Left renal cortex interstitium (tissue), 4 donors: ENCODE measurements around the gene ITGA11. TPM values are rescaled to one million over a fixed set of nuclear protein-coding genes. Genes with fewer than 3 reads are reported as not detected.
"Not testable (repeated sequence)": the region's sequence is repeated elsewhere in the genome, so short reads cannot be mapped to it uniquely, and the experiment has no call there.

Experiments
- DNase-seq, 4 donors: peaks; one replicate each; pipeline ENCODE4 v3.0.0-alpha.2; 2013; ENCODE audit warnings: low read depth in 4 of 4, low spot score in 2 of 4, missing footprints in 1 of 4
- polyA plus RNA-seq, 4 donors: library from polyadenylated mRNA; unstranded; fragments of 120-200 nt; gene quantifications; one replicate each; pipeline ENCODE4 v1.2.1, GENCODE V29; 2013; ENCODE audit not compliant: insufficient read length in 4 of 4

Gene ITGA11
- polyA plus RNA-seq, 4 donors, result 2.6 to 5.8 (median 4.1) TPM

- no peak for DNase-seq
Measured at GRCh38 chr15:68399096-68400065, 32.6 kb downstream of the ITGA11 start.

GRCh38 chr15:68397999-68398398 is 34.0 kb downstream of the ITGA11 start:
- DNase-seq, result not testable (repeated sequence)

DNA sequence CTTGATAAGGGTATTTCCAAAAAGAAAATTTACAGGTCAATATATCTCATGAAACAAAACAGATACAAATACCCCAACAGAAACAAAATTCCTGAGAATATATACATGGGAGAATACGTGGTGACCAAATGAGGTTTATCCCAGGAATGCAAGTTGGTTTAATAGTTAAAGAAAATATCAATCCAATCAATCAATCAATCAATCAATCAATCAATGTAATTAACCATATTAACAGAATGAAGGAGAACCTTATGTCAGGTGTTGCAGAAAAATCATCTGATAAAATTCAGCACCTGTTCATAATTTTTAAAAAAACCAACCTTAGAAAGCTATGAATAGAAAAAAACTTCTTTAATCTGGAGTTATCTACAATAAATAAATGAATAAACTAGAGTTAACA is 35.9 kb downstream of the ITGA11 start:
- no peak for DNase-seq

DNA sequence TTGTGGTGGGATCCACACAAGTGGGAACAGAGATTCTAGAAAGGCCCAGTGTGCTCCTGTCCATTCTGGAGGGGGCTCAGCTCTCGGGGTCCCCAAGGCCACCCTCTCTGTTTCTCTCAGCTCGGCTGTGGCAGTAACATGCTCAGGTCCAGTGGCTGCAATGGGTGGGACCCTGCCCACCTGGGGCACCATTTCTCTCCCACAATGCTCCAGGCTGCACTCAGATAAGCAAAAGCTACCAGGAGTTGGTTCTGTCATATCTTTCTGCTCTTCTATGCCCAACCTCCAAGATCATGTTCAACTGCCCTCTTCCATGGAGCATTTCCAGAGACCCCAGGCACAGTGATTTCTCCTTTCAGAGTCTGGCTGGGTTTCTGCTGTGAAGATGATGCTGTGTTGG is 40.8 kb downstream of the ITGA11 start:
- DNase-seq, result no peak

GRCh38 chr15:68389936-68390817 is 41.8 kb downstream of the ITGA11 start:
- DNase-seq, result no peak

DNA sequence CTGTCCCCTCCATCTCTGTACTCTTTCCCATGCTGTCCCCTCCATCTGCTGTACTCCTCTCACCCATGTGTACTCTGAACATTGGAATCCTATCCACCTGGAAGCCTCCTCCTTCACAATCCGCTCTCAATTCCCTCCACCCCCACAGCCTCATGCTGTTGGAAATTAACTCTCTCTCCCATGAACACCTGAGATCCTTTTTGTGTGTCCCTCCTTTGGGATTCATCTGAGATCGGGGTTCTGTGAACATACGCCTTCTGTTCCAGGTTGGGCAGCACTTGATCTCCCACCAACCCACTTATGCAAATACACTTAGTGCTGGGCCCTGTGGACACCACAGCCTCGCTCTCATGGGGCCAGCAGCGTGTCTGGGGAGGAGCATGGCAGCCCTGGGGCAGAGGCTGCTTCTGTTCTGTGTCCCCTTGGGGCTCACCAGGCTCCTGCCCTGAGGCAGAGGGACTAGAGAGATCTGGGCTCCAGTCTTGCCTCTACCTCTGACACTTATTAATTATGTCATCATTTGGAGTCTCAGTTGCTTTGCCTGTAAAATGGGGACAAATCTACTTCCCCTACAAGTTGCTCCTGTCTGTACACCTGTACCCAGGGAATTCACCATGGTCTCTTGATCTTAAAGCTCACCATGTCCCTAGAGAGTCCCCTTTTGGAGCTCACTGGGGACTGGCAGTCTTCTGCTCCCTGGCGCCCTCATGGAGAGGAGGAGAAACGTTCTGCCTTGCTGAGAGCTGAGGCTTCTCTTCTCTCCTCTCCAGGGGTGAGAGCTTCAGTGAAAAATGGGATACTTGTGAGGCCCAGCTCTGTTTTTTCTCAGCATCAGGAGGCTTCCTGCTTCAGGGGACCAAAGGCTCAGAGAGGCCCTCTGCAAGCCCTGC is 42.7 kb downstream of the ITGA11 start:
- DNase-seq, result no peak

GRCh38 chr15:68387381-68388143 is 44.4 kb downstream of the ITGA11 start:
- no peak for DNase-seq

DNA sequence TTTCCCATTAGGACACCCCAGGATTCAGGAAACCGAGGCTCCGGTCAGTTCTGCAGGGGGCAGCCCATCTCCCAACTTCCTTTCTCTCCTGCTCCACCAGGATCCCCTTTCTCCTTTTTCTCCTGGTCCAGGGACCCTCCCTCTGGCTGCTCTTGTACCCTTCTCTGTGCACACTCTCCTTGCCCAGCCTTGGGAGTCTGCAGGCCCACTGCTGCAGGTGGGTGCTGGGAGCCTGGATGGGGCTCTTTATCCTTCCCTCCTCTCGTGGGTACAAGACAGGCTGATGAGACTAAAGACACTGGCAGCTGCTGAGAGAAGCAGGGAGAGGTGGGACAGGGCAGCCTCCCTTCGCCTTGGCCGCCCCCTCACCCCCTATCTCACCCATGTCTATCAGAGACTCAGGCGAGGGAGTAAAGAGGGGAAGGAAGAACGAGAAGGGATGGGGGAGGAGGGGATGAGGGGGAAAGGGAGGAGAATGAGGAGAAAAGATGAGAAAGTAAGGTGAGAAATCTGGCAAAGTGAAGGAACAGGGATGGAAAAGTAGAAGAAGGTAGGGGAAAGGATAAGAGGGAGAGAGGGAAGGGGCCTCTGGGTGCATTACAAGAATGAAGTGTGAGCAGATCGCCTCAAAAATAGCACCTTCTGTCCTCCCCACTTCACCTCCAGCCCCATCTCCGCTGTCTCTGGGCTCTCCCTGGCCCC is 45.2 kb downstream of the ITGA11 start:
- no peak for DNase-seq

- DNase-seq, result no peak
Measured at GRCh38 chr15:68385671-68386586, 46.0 kb downstream of the ITGA11 start.

- no peak for DNase-seq
Measured at GRCh38 chr15:68385240-68385561, 46.8 kb downstream of the ITGA11 start.

- no peak for DNase-seq
Measured at GRCh38 chr15:68384451-68385239, 47.3 kb downstream of the ITGA11 start.

- no peak for DNase-seq
Measured at GRCh38 chr15:68383161-68384074, 48.5 kb downstream of the ITGA11 start.

DNA sequence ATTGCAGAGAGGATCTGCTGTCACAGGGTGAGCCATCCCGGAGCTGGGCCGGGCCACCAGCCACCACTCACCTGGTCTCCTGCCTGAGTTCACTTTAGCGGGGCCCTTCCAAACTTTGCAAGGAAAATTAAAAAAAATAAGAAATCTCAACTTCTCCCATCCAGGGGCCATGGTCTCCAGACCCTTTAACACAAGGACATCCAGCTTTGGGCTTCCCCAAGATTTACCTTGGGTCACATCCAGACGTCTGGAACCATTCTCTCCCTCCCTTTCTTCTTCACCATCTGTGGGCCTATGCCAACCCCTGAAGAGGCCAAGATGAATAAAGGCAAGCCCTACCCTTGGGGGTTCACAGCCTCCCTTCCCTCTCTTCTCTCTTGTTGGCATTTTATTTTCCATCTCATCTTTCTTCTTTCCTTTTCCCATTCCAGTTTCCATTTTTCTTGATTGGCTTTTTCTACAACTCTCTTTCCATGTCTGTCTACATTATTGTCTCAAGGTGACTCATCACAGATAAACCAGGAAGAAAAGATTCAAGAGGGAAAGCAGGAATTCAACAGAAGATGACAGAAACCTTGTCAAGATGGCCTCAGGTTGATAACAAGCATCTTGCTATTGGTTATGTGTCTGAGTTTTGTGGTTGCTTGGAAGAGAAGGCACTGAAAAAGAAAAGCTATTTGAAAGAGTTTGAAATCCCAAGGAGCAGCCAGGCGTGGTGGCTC is 49.5 kb downstream of the ITGA11 start:
- no peak for DNase-seq

DNA sequence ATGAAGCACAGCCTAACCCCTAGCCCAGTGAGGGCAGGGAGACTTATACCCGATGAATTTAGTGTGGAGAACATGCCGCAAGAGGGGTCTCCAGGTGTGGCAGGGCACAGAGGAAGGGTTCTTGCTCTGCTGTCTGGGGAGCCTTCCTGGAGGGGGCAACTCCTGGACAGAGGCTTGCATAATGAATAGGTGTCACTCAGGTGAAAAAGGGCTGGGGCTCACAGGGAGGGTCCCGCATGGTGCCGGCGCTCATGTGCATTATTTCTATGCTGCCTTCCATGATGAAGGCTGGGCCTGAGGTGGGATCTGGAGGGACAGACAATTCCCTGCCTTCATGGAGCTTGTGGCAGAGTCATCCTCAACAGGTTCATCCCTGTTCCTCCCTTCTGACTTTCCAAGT is 51.5 kb downstream of the ITGA11 start:
- no peak for DNase-seq

- no peak for DNase-seq
Measured at GRCh38 chr15:68379759-68380290, 52.1 kb downstream of the ITGA11 start.
